ENCODE measurements around the gene DRAM2.
"Not testable (repeated sequence)": the region's sequence is repeated elsewhere in the genome, so short reads cannot be mapped to it uniquely, and the experiment has no call there.

GRCh38 chr1:111095421-111095820 lies 44.5 kb downstream of the DRAM2 start:
- not testable (repeated sequence) for TF ChIP-seq CTCF (conservative IDR thresholded peaks at IDR 0.05); ZFX (IDR thresholded peaks at IDR 0.05)

Data from C4-2B (cell line).